ENCODE results near the gene KCNH3. TPM values are rescaled to one million over a fixed set of nuclear protein-coding genes. Genes with fewer than 3 reads are reported as not detected.

The KCNH3 gene
- total RNA-seq (2014; rRNA removed; shearing (Covaris generic)) = 0.05 and 0.06 TPM in 2 replicates
- total RNA-seq (2022) = 0.57 TPM in 1 of 2 replicates, not detected in the other
- Bru-seq, nascent RNA = percentile 19 among the genes with signal in this experiment
- percentile 7 among the genes with signal in this experiment for BruChase-seq, experiment 1, labeled RNA remaining after a 6-hour chase
- percentile 18 among the genes with signal in this experiment for BruChase-seq, experiment 2, labeled RNA remaining after a 2-hour chase
- long read RNA-seq, partial matches to known transcripts = 0 of 3 reads
- long read RNA-seq, other reads (novel, unspliced or antisense) = 3 of 3 reads

- no peaks in the 10 kb centered on the region for H3K36me3 ChIP-seq (ENCODE audit: insufficient read depth, low read length)
- intact Hi-C loops (cut with micrococcal nuclease; ENCODE audit: unreplicated experiment) = no loop called here
- no peak within 1 kb of the TSS for H3K27ac ChIP-seq (ENCODE audit: low read depth, low read length, poor library complexity, severe bottlenecking)
- peak within 1 kb of the TSS; percentile 73 for H2AFZ ChIP-seq (ENCODE audit: low read length)
- no peak for TF ChIP-seq EZH2phosphoT487 (IDR thresholded peaks at IDR 0.05; ENCODE audit: borderline replicate concordance, low read depth, low read length)
- TF ChIP-seq CTCF (conservative IDR thresholded peaks at IDR 0.05; ENCODE audit: low read length) = no peak
- H4K20me1 ChIP-seq (ENCODE audit: insufficient read depth, low read length) = no peaks in the 10 kb centered on the region
- peak; percentile 89 for DNase-seq (ENCODE audit: low spot score)
- peak within 1 kb of the TSS; percentile 64 for H3K4me3 ChIP-seq (ENCODE audit: low read depth, low read length, poor library complexity, severe bottlenecking)
- ChIA-PET CTCF (ENCODE audit: unreplicated experiment) (no interaction called here), POLR2A (no interaction called here)
- no peaks in the 10 kb centered on the region for H3K9me2 ChIP-seq (ENCODE audit: insufficient read depth, low read length)
- no peaks in the 10 kb centered on the region for H3K9me3 ChIP-seq (ENCODE audit: low read length)
- peak within 1 kb of the TSS; percentile 86 for H3K4me2 ChIP-seq (ENCODE audit: low read length)
- H3K4me1 ChIP-seq (ENCODE audit: insufficient read depth, low read length, poor library complexity, severe bottlenecking) = peaks cover 35% of the 10 kb centered on the region
- BruUV-seq (replicated peaks) = no TSS peak
- no peaks in the 10 kb centered on the region for H3K79me2 ChIP-seq (ENCODE audit: insufficient read depth, low read depth, low read length)
These were observed at the start of gene KCNH3 for GRCh38 chr12:49538510-49539403. Gene KCNH3 (plus strand): TSS chr12:49539030. CDS start chr12:49539417, 387 bp downstream.

- TF ChIP-seq EZH2phosphoT487 (IDR thresholded peaks at IDR 0.05; ENCODE audit: borderline replicate concordance, low read depth, low read length) (no peak), CTCF (conservative IDR thresholded peaks at IDR 0.05; ENCODE audit: low read length) (no peak)
- DNase-seq (ENCODE audit: low spot score) = no peak
- CTCF ChIA-PET (ENCODE audit: unreplicated experiment) = no interaction called here
- H3K27ac ChIP-seq (ENCODE audit: low read depth, low read length, poor library complexity, severe bottlenecking) = no peak overlapping the region
- no peaks in the 10 kb centered on the region for H4K20me1 ChIP-seq (ENCODE audit: insufficient read depth, low read length)
- intact Hi-C loops (cut with micrococcal nuclease; ENCODE audit: unreplicated experiment) = no loop called here
- H3K9me2 ChIP-seq (ENCODE audit: insufficient read depth, low read length) = no peaks in the 10 kb centered on the region
- no TSS peak for BruUV-seq (replicated peaks)
- H3K4me3 ChIP-seq (ENCODE audit: low read depth, low read length, poor library complexity, severe bottlenecking) = no peak overlapping the region
- H2AFZ ChIP-seq (ENCODE audit: low read length) = no peak overlapping the region
- H3K79me2 ChIP-seq (ENCODE audit: insufficient read depth, low read depth, low read length) = no peaks in the 10 kb centered on the region
- peaks cover 13% of the 10 kb centered on the region; the same call in 1 of the 2 replicates for H3K36me3 ChIP-seq (ENCODE audit: insufficient read depth, low read length)
- H3K4me1 ChIP-seq (ENCODE audit: insufficient read depth, low read length, poor library complexity, severe bottlenecking) = no peaks in the 10 kb centered on the region
- H3K4me2 ChIP-seq (ENCODE audit: low read length) = no peak overlapping the region
- POLR2A ChIA-PET = no interaction called here
- no peaks in the 10 kb centered on the region for H3K9me3 ChIP-seq (ENCODE audit: low read length)
These were observed 49.7 kb upstream of the KCNH3 start for GRCh38 chr12:49489154-49489553.
